Peyer's patch (tissue), 4 donors: ENCODE measurements around the gene VSTM4.

Experiments used
- CTCF ChIP-seq, 6 experiments: fragments of 450-650 bp in 4 of 6; fragments of 200-600 bp in 2 of 6; sonication (generic) in 1 of 6; IDR thresholded peaks; one replicate each; pipeline ENCODE4 v1.5.1; 2017 to 2019; ENCODE audit warnings: antibody characterized with exemption in 6 of 6, mild to moderate bottlenecking in 3 of 6, moderate library complexity in 1 of 6
- POLR2A ChIP-seq, 2 donors: fragments of 450-650 bp; IDR thresholded peaks; one replicate each; pipeline ENCODE4 v1.5.1; 2017; ENCODE audit warnings: antibody characterized with exemption in 2 of 2, mild to moderate bottlenecking in 2 of 2, moderate library complexity in 2 of 2

GRCh38 chr10:49099046-49099445 lies 16.3 kb downstream of the VSTM4 start:
- TF ChIP-seq CTCF (IDR thresholded peaks at IDR 0.05) (no peak), POLR2A (IDR thresholded peaks at IDR 0.05) (no peak)
